Erythroblast (primary cell): ENCODE data around the gene CCDC85B.
A peak's percentile ranks its signal among the peaks of the same experiment; 100 is the strongest.

Experiments
- DNase-seq, 2 experiments: peaks; one replicate each; lab custom pipeline; 2025; lab: John Stamatoyannopoulos, UW
- GATA1 ChIP-seq: IDR thresholded peaks from 2 replicates; pipeline ENCODE4 v1.6.1; 2011; ENCODE audit warnings: low read depth, mild to moderate bottlenecking, control low read depth, low read length, moderate library complexity
- POLR2A ChIP-seq: IDR thresholded peaks from 2 replicates; pipeline ENCODE4 v1.6.1; 2011; ENCODE audit warnings: mild to moderate bottlenecking, low read length

CCDC85B gene

DNA sequence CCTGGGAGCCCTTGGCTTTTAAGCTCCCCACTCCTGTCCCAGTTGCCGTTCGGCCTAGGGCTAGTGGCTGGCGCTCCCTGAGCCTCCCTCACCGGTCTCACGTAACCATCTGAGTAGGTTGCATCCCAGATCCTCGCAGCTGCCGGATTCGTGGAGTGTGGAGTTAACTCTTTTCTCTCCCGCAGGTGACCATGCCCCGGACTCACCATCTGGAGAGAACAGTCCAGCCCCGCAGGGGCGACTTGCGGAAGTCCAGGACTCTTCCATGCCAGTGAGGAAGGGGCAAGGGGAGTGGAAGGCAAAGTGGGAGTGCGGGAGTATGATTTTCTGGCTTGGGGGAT lies 29.3 kb upstream of the CCDC85B start:
- DNase-seq: peak in 1 of 2 experiments; percentile 69
- TF ChIP-seq GATA1 (no peak), POLR2A (no peak)

DNA sequence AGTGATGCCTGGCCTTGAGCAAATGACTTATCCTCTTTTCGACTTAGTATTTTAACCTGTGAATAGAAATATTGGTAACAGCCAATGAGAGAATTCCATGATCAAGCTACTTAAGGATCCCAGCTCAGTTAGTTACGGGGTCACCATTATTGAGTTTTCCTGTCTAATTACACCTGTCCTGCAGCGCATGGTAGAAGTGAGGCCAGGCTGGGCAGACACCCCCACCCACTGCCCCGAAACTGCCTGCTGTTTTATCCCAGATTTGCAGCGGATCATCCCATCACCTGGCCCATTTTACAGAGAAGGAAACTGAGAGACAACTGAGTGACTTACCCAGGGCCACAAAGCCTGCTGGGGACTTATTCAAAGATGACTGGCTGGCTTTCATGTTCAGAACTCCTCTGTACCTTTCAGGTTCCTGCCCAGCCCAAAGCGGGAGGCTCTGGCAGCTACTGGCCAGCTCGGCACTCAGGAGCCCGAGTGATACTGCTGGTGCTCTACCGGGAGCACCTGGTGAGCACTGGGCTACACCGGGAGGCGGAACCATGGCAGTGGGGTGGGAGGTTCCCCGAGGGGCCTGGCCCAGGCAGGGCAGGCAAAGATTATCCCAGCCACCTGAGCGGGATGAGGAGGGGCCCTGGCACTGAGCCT lies 28.8 kb upstream of the CCDC85B start:
- no peak for DNase-seq
- TF ChIP-seq GATA1 (no peak), POLR2A (no peak)

DNA sequence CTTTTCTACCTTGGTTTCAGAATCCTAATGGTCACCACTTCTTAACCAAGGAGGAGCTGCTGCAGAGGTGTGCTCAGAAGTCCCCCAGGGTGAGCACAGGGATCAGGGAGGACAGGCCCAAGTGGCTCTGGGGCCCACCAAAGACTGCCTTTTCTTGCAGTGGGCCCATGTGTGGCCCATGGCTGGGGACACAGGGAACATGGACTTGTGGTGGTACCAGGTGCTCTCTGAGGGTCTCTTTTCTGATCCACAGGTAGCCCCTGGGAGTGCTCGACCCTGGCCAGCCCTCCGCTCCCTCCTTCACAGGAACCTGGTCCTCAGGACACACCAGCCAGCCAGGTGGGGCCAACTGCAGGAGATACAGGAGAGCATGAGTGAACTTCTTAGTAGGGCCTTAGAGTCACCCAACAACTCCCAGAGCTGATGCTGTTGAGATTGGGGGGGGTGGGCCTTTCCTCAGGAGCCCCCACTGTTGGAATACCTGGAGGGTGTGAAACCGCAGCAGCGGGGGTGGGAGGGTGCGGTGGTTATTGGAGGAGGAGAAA lies 28.2 kb upstream of the CCDC85B start:
- DNase-seq: no peak
- no peak for TF ChIP-seq POLR2A
- TF ChIP-seq GATA1: no peak

DNA sequence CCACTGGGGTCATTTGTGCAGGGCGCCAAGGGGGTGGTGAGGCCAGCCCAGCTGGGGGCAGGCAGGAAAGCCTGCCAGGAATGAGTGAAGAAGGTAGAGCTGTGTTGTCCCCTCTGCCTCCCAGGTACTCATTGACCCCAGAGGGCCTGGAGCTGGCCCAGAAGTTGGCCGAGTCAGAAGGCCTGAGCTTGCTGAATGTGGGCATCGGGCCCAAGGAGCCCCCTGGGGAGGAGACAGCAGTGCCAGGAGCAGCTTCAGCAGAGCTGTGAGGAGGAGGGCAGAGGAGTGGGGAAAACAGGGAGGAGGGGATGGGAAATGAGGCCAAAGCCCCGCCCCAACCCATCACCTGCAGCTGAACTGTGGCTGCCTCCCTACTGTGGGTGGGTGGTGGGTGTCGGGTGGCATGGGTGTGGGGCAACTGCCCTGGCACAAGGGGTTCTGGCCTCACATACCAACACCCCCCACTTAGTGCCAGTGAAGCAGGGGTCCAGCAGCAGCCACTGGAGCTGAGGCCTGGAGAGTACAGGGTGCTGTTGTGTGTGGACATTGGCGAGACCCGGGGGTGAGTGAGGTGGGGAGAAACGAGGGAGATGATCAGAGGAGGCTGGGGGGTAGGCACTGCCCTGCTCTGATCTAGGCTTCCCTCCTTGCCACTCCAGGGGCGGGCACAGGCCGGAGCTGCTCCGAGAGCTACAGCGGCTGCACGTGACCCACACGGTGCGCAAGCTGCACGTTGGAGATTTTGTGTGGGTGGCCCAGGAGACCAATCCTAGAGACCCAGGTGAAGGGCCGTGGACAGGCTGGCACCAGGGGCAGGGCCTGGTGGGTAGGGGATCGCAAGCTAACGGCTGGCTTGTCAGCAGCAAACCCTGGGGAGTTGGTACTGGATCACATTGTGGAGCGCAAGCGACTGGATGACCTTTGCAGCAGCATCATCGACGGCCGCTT lies 27.3 kb upstream of the CCDC85B start:
- TF ChIP-seq GATA1 (no peak), POLR2A (no peak)
- no peak for DNase-seq

DNA sequence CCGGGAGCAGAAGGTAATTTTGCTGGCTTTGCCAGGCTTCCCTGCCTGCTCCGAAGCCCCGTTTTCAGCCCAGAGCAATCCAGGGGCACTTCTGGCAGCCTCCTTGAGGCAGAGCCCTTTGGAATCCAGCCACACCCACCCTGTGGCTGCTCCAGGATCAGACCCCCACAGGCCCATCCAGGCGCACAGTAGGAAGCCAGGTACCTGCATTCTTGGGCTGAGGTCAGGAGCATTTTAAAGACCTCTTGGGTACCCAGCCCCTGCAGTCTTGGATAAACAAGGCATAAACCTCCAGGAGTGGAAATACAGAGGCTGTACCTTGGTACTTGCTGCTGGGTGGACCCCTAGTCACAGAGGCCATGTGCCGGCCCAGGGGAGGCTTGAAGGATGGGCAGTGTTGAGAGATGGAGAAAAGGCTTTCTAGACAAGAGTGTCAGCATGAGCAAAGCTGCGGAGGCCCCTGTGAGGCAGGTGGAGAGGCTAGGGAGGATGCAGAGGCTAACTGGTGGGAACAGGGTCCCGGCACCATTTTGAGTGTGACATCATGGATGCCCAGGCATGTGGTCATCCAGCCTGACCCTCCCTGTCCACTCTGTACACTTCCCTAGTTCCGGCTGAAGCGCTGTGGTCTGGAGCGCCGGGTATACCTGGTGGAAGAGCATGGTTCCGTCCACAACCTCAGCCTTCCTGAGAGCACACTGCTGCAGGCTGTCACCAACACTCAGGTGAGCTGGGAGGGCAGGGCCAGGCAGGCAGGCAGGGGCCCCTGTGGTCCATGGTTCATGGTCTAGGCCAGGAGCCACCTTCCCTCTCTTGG lies 26.4 kb upstream of the CCDC85B start:
- DNase-seq: no peak
- TF ChIP-seq POLR2A (peak; percentile 27), GATA1 (no peak)

DNA sequence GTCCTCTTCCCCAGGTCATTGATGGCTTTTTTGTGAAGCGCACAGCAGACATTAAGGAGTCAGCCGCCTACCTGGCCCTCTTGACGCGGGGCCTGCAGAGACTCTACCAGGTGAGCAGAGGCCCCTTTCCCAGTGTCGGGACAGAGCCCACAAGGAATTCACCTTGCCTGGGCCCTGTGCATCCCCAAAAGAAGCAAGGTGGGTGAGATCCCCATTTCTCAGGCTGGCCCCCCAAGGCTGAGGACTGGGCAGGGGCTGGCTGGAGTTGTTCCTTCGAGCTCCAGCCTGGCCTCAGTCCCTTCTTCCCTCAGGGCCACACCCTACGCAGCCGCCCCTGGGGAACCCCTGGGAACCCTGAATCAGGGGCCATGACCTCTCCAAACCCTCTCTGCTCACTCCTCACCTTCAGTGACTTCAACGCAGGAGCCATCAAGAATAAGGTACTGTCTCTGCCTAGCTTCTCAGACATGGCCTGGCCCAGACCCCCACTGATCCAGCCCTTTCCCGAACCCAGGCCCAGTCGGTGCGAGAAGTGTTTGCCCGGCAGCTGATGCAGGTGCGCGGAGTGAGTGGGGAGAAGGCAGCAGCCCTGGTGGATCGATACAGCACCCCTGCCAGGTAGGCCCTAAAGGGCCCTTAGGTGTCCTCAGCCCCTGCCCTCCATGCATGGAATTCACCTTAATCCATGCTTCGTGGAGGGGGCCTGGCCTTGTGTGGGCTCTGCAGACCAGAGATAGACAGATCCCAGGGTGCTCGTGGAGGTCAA lies 25.6 kb upstream of the CCDC85B start:
- no peak for TF ChIP-seq GATA1
- TF ChIP-seq POLR2A: no peak
- DNase-seq: no peak

DNA sequence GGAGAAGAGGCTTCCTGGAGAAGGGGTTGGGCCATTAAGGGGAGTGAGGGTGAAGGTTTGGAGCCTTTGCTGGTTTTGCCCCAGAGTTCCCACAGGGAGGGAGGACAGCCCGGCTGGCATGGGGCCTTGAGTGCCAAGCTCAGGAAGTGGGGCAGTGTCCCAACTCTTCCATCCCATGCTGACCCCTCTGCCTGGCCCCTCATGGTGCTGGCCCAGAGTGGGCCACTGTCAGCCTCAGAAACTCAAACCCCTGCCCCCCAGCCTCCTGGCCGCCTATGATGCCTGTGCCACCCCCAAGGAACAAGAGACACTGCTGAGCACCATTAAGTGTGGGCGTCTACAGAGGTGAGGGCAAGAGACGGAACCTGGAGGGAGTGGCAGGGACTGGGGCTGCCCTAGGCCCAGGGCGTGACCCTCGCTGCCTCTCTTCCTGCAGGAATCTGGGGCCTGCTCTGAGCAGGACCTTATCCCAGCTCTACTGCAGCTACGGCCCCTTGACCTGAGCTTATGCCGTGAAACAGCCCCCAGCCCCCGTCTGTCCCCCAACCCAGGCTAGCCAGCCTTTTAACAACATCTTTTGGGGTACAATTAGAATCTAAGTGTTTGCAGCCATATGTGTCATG lies 24.8 kb upstream of the CCDC85B start:
- no peak for DNase-seq
- TF ChIP-seq POLR2A: no peak
- TF ChIP-seq GATA1: no peak

DNA sequence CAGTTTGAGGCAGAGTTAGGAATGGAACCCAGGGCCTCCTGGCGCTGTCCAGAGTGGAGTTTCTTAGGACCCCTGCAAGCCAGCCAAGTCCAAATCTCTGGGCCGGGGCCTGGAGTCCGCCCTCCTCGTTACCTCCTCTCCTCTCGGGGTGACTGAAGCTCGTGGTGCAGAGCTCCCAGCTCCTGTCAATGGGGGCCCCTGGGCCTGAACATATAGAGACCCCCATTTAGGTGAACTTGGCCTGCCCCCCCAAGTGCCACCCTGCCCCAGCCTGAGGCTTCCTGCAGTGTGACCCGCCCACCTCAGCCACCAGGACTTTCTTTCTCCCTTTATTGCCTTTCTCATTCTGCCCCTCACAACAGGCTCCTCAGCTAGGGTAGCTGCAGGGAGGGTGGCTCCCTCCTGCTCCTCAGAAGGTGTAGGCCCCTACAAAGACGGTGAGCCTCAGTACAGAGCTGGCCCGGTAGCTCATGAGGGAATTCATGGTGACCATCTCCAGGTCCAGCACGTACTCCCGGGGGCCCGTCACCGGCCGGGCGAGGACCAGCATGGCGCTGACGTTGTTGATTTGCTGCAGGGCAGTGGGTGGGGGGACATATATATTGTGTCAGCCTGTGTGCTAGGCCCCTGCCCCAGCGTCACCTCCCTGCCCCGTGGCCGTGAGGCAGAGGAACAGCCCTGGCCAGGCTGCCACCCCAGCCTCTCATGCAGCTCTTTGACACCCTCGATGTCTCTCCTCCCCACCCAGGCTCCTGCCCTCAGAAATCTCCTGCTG lies 23.8 kb upstream of the CCDC85B start:
- no peak for TF ChIP-seq GATA1
- no peak for TF ChIP-seq POLR2A
- no peak for DNase-seq

DNA sequence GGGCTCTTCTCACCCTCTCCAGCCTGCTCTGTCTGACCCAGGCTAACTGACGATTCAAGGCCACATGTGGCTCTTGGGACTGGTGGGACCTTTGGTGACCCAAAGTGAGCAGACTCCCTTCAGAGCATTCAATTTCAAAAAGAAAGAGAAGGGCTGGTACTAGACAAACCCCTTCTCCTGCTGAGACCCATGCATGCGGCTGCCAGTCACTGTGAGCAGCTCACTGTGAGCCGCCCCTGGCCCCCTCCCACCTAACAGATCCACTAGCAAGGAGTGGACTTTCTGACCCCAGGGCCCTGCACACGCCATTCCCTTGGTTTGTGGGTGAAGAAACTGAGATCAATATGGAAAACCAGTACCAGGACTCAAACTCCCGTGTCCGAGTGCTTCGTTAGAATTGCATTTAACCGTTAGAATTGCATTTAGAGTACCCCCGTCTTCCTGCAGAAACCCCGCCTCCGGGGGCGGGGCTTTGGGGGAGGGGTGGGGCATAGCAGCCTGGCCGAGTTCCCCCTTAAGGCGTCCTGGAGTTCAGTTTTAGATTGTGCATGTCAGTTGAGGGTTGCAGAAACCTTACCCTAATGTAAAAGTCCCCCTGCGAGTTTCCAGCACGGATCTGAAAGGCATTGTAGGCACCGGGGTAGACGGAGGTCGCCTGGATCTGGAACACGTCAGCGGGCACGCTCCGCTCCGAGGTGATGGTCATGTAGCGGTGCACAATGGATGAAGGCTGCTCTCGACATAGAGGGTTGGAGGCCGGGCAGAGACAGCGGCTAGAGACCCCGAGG lies 23.0 kb upstream of the CCDC85B start:
- no peak for DNase-seq
- TF ChIP-seq POLR2A: no peak
- no peak for TF ChIP-seq GATA1

DNA sequence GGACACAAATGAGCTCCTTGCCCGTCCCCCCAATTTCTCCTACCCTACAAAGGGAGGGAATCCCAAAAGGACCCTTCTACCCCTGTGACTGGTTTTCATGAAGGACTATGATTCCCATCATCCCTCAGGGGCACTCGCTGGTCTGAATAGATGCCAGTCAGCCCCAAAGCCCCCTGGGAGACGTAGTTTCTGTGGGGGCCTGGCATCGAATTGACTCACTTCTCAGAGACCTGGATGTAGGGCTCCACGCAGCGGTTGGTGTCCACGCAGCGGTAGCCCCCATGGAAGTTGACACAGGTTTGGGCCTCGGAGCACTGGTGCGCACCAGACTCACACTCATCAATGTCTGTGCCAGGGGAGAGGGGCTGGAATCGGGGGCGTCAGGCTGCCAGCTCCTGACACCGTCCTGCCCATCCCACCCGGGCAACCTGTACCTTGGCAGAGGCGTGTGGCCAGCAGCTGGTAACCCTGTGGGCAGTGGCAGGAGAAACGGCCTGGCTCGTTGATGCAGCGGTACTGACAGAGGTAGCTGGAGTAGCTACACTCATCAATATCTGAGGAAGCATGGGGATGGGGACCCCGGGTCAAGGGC lies 22.3 kb upstream of the CCDC85B start:
- no peak for DNase-seq
- peak; percentile 34 for TF ChIP-seq POLR2A
- no peak for TF ChIP-seq GATA1

DNA sequence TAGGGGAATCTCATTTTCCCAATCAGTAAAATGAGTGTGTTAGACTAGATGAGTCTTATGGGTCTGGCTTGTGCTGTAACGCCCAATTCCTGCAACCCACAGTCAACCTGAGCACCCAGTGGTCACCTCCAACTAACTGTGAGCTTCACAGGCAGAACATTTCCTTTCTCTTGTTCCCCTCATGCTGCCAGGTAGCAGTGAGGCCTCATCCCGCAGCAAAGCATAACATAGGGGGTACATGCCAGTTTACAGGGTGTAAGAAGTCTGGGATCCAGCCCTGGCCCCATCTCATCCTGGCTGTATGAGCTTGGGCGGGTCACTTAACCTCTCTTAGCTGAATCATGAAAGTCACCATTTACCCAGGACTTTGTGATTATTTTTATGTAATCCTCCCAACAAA lies 21.6 kb upstream of the CCDC85B start:
- no peak for DNase-seq
- TF ChIP-seq GATA1 (no peak), POLR2A (no peak)
